HepG2 (cell line): ENCODE results near the gene MADCAM1. TPM values are rescaled to one million over a fixed set of nuclear protein-coding genes. Genes with fewer than 3 reads are reported as not detected.

Source experiments
- FOXO4 ChIP-seq: sonication (generic); formaldehyde crosslinking; conservative IDR thresholded peaks from 2 replicates; pipeline ENCODE4 v1.8.1; 2023; ENCODE audit warnings: missing genetic modification reagents
- GATA4 ChIP-seq: sonication (generic); IDR thresholded peaks from 2 replicates; pipeline ENCODE4 v1.6.1; 2016; ENCODE audit warnings: antibody characterized with exemption, low read depth, borderline replicate concordance
- GATAD2A ChIP-seq: IDR thresholded peaks from 2 replicates; pipeline ENCODE4 v1.6.1; 2016
- POGK ChIP-seq: sonication (generic); formaldehyde crosslinking; conservative IDR thresholded peaks from 2 replicates; pipeline ENCODE4 v1.8.0; 2022; ENCODE audit warnings: mild to moderate bottlenecking, moderate library complexity, missing genetic modification reagents
- RBM39 ChIP-seq: fragments of 200-400 bp; formaldehyde crosslinking; IDR thresholded peaks from one replicate; pipeline ENCODE4 v1.6.1; 2018; ENCODE audit warnings: antibody characterized with exemption, mild to moderate bottlenecking, low read depth, low read length; ENCODE audit not compliant: poor library complexity, severe bottlenecking
- SAP130 ChIP-seq: IDR thresholded peaks from 2 replicates; pipeline ENCODE4 v1.6.1; 2016; ENCODE audit warnings: low read depth
- THAP9 ChIP-seq: sonication (generic); formaldehyde crosslinking; IDR thresholded peaks from 2 replicates; pipeline ENCODE4; 2020; ENCODE audit warnings: missing genetic modification reagents, mild to moderate bottlenecking, borderline replicate concordance
- ZC3H13 ChIP-seq: sonication (generic); formaldehyde crosslinking; IDR thresholded peaks from 2 replicates; pipeline ENCODE4 v1.8.1; 2023; ENCODE audit warnings: mild to moderate bottlenecking, missing genetic modification reagents, moderate library complexity
- ZC3H4 ChIP-seq: sonication (generic); formaldehyde crosslinking; IDR thresholded peaks from 2 replicates; pipeline ENCODE4 v1.4.0; 2020; ENCODE audit warnings: missing genetic modification reagents, borderline replicate concordance
- ZNF17 ChIP-seq: sonication (generic); formaldehyde crosslinking; IDR thresholded peaks from 2 replicates; pipeline ENCODE4 v1.5.0; 2020; ENCODE audit warnings: mild to moderate bottlenecking, missing genetic modification reagents
- ZNF30 ChIP-seq: sonication (generic); formaldehyde crosslinking; IDR thresholded peaks from 2 replicates; pipeline ENCODE4 v1.5.0; 2020; ENCODE audit warnings: mild to moderate bottlenecking, missing genetic modification reagents
- ZNF317 ChIP-seq: sonication (generic); formaldehyde crosslinking; IDR thresholded peaks from 2 replicates; pipeline ENCODE4 v1.5.0; 2020; ENCODE audit warnings: mild to moderate bottlenecking, missing genetic modification reagents
- ZNF501 ChIP-seq: sonication (generic); formaldehyde crosslinking; IDR thresholded peaks from 2 replicates; pipeline ENCODE4 v1.5.1; 2020; ENCODE audit warnings: mild to moderate bottlenecking, moderate library complexity, missing genetic modification reagents
- ZNF552 ChIP-seq: sonication (generic); formaldehyde crosslinking; IDR thresholded peaks from 2 replicates; pipeline ENCODE4 v1.9.0; 2022; ENCODE audit warnings: missing genetic modification reagents, mild to moderate bottlenecking, borderline replicate concordance
- ZNF639 ChIP-seq: conservative IDR thresholded peaks from 2 replicates; pipeline ENCODE4 v1.6.1; 2018; ENCODE audit warnings: missing genetic modification reagents
- ZNF704 ChIP-seq: sonication (generic); formaldehyde crosslinking; IDR thresholded peaks from 2 replicates; pipeline ENCODE4 v1.8.1; 2023; ENCODE audit warnings: mild to moderate bottlenecking, inconsistent platforms, moderate library complexity, missing genetic modification reagents, borderline replicate concordance
- ZNF761 ChIP-seq: sonication (generic); formaldehyde crosslinking; conservative IDR thresholded peaks from 2 replicates; pipeline ENCODE4 v1.4.0; 2020; ENCODE audit warnings: mild to moderate bottlenecking, missing genetic modification reagents
- ZNF772 ChIP-seq: sonication (generic); formaldehyde crosslinking; IDR thresholded peaks from 2 replicates; pipeline ENCODE4 v1.5.0; 2020; ENCODE audit warnings: mild to moderate bottlenecking, missing genetic modification reagents
- polyA plus RNA-seq, 8 experiments: library from polyadenylated mRNA; depleted of rRNA in 3 of 8; stranded (reverse) in 7 of 8; unstranded in 1 of 8; fragments of >200 nt; fragmentation: Illumina TruSeq in 4 of 8; extraction: Trizol in 4 of 8; gene quantifications; 2 replicates each; pipeline versions ENCODE4 v1.2.1 to v1.2.3, GENCODE V29; 2011 to 2016; ENCODE audit warnings: low read depth in 4 of 8, missing spikeins in 1 of 8, mixed read lengths in 1 of 8; ENCODE audit not compliant: insufficient read depth in 1 of 8
- total RNA-seq, 5 experiments: library from RNA; depleted of rRNA; stranded (reverse); fragments of >200 nt; fragmentation: Illumina TruSeq; extraction: Trizol; gene quantifications; 2 replicates each; pipeline ENCODE4 v1.2.3, GENCODE V29; 2016; ENCODE audit warnings: low read depth in 1 of 5

Gene MADCAM1
- total and polyA plus RNA-seq, 2 of the 13 experiments (the other 11 are each of a cell fraction or from before 2014, with no cell fraction given) = 0.29 to 0.33 TPM

- TF ChIP-seq THAP9 = peak; percentile 92
- peak; percentile 49; the same call in 1 of the 2 replicates for TF ChIP-seq ZNF317 (CRISPR knock-in tag)
- no peak for TF ChIP-seq ZNF639 (CRISPR knock-in tag)
- 0 out of 2 replicates have a peak, but pooled peaks have one; percentile 3 for TF ChIP-seq POGK (CRISPR knock-in tag)
- TF ChIP-seq ZC3H4 (CRISPR knock-in tag) = peak; percentile 36; the same call in 1 of the 2 replicates
- TF ChIP-seq ZNF704 (CRISPR knock-in tag) = 0 out of 2 replicates have a peak, but pooled peaks have one; percentile 34
- peak; percentile 63; the same call in 1 of the 2 replicates for TF ChIP-seq ZNF17 (CRISPR knock-in tag)
- 0 out of 2 replicates have a peak, but pooled peaks have one; percentile 3 for TF ChIP-seq SAP130 (CRISPR knock-in tag)
- peak; percentile 60; the same call in 1 of the 2 replicates for TF ChIP-seq ZNF501 (CRISPR knock-in tag)
- TF ChIP-seq RBM39 = peak; percentile 35
- 0 out of 2 replicates have a peak, but pooled peaks have one; percentile 40 for TF ChIP-seq ZNF30
- TF ChIP-seq FOXO4 (CRISPR knock-in tag) = 0 out of 2 replicates have a peak, but pooled peaks have one; percentile 94
- 0 out of 2 replicates have a peak, but pooled peaks have one; percentile 8 for TF ChIP-seq GATA4
- 0 out of 2 replicates have a peak, but pooled peaks have one; percentile 33 for TF ChIP-seq ZNF772 (CRISPR knock-in tag)
- TF ChIP-seq GATAD2A (CRISPR knock-in tag) = no peak
- 0 out of 2 replicates have a peak, but pooled peaks have one; percentile 11 for TF ChIP-seq ZNF552 (CRISPR knock-in tag)
- no peak; the same call in 1 of the 2 replicates for TF ChIP-seq ZNF761 (CRISPR knock-in tag)
- peak; percentile 92 for TF ChIP-seq ZC3H13 (CRISPR knock-in tag)
Observed at GRCh38 chr19:489418-490196, 6.7 kb upstream of the MADCAM1 start (continued).
